ENCODE data around the gene RILPL1.

RILPL1 gene

DNA sequence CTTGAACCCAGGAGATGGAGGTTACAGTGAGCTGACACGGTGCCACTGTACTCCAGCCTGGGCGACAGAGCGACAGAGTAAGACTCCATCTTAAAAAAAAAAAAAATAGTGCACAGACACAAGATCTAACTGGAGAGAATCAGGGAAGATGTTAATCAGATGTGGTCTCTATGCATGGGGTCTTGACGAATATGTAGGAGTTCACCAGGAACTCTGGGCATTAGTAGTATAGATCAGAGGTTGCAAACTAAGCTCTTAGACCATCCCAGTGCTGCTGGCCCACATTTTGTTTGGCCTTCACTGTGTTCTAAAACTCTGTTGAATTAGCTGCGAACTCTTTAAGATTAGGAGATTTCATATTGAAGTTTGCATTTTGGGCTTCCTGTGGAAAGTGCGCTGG is 43.9 kb downstream of the RILPL1 start:
- H4K20me1 ChIP-seq (ENCODE audit: insufficient read depth), result no peaks in the 10 kb centered on the region
- H2AFZ ChIP-seq (ENCODE audit: low read depth), result no peak overlapping the region
- no peak overlapping the region for H3K9ac ChIP-seq
- no peak overlapping the region for H3K4me3 ChIP-seq (IDR thresholded peaks at IDR 0.05; ENCODE audit: insufficient read depth, low read depth, low read length)
- H3K27ac ChIP-seq, result no peak overlapping the region
- no peaks in the 10 kb centered on the region for H3K79me2 ChIP-seq (ENCODE audit: insufficient read depth, low read depth)
- H3K4me1 ChIP-seq (ENCODE audit: low read depth, poor library complexity, severe bottlenecking), result no peaks in the 10 kb centered on the region
- TF ChIP-seq CTCF (conservative IDR thresholded peaks at IDR 0.05; ENCODE audit: low read depth, low read length), result no peak
- H3K4me2 ChIP-seq, result no peak overlapping the region
- no peaks in the 10 kb centered on the region for H3K27me3 ChIP-seq (ENCODE audit: insufficient read depth, low read depth)
- H3K36me3 ChIP-seq (ENCODE audit: insufficient read depth), result no peaks in the 10 kb centered on the region

- no peak overlapping the region for H3K4me2 ChIP-seq
- H2AFZ ChIP-seq (ENCODE audit: low read depth), result no peak overlapping the region
- no peak overlapping the region for H3K4me3 ChIP-seq (IDR thresholded peaks at IDR 0.05; ENCODE audit: insufficient read depth, low read depth, low read length)
- H3K27me3 ChIP-seq (ENCODE audit: insufficient read depth, low read depth), result no peaks in the 10 kb centered on the region
- TF ChIP-seq CTCF (conservative IDR thresholded peaks at IDR 0.05; ENCODE audit: low read depth, low read length), result no peak
- H3K36me3 ChIP-seq (ENCODE audit: insufficient read depth), result no peaks in the 10 kb centered on the region
- no peaks in the 10 kb centered on the region for H3K79me2 ChIP-seq (ENCODE audit: insufficient read depth, low read depth)
- no peaks in the 10 kb centered on the region for H4K20me1 ChIP-seq (ENCODE audit: insufficient read depth)
- H3K27ac ChIP-seq, result no peak overlapping the region
- no peak overlapping the region for H3K9ac ChIP-seq
- no peaks in the 10 kb centered on the region for H3K4me1 ChIP-seq (ENCODE audit: low read depth, poor library complexity, severe bottlenecking)
These were observed 44.8 kb downstream of the RILPL1 start for GRCh38 chr12:123488539-123489230.

- no peak overlapping the region for H3K9ac ChIP-seq
- H4K20me1 ChIP-seq (ENCODE audit: insufficient read depth), result no peaks in the 10 kb centered on the region
- H3K4me3 ChIP-seq (IDR thresholded peaks at IDR 0.05; ENCODE audit: insufficient read depth, low read depth, low read length), result no peak overlapping the region
- no peak for TF ChIP-seq CTCF (conservative IDR thresholded peaks at IDR 0.05; ENCODE audit: low read depth, low read length)
- no peak overlapping the region for H3K4me2 ChIP-seq
- no peaks in the 10 kb centered on the region for H3K79me2 ChIP-seq (ENCODE audit: insufficient read depth, low read depth)
- H3K27ac ChIP-seq, result no peak overlapping the region
- no peaks in the 10 kb centered on the region for H3K27me3 ChIP-seq (ENCODE audit: insufficient read depth, low read depth)
- no peaks in the 10 kb centered on the region for H3K4me1 ChIP-seq (ENCODE audit: low read depth, poor library complexity, severe bottlenecking)
- no peak overlapping the region for H2AFZ ChIP-seq (ENCODE audit: low read depth)
- no peaks in the 10 kb centered on the region for H3K36me3 ChIP-seq (ENCODE audit: insufficient read depth)
These were observed 46.1 kb downstream of the RILPL1 start for GRCh38 chr12:123487428-123487827.

DNA sequence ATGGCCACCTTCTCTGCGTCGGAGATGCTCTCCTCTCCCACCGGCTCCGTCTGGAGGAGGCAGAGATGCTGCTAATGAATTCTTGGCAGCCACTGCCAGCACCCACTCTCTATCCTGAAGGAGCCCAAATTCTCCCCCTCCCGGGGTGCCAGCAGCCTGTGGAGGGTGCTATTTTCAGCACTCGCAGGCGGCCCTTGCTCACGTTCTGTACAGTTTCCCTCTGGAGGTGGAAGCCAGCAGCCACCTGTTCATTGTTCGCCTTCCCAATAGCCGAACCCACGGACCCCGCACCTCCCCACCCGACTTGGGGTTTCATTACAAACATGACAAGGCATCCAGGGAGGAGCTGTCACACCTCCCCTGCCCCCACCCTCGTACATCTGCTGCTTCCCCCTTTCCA is 47.8 kb downstream of the RILPL1 start:
- TF ChIP-seq CTCF (conservative IDR thresholded peaks at IDR 0.05; ENCODE audit: low read depth, low read length), result no peak
- H3K4me1 ChIP-seq (ENCODE audit: low read depth, poor library complexity, severe bottlenecking), result no peaks in the 10 kb centered on the region
- no peaks in the 10 kb centered on the region for H3K27me3 ChIP-seq (ENCODE audit: insufficient read depth, low read depth)
- H2AFZ ChIP-seq (ENCODE audit: low read depth), result no peak overlapping the region
- no peak overlapping the region for H3K4me3 ChIP-seq (IDR thresholded peaks at IDR 0.05; ENCODE audit: insufficient read depth, low read depth, low read length)
- no peak overlapping the region for H3K4me2 ChIP-seq
- no peak overlapping the region for H3K9ac ChIP-seq
- no peak overlapping the region for H3K27ac ChIP-seq
- no peaks in the 10 kb centered on the region for H3K36me3 ChIP-seq (ENCODE audit: insufficient read depth)
- no peaks in the 10 kb centered on the region for H3K79me2 ChIP-seq (ENCODE audit: insufficient read depth, low read depth)
- H4K20me1 ChIP-seq (ENCODE audit: insufficient read depth), result no peaks in the 10 kb centered on the region
